Endodermal cell (in vitro differentiated cells): ENCODE measurements around the gene MED13L. TPM values are rescaled to one million over a fixed set of nuclear protein-coding genes. Genes with fewer than 3 reads are reported as not detected.

Experiments
- DNase-seq: peaks from one replicate; pipeline ENCODE4 v3.0.0-alpha.2; 2017
- H3K27ac ChIP-seq: 2 replicates; pipeline ENCODE4 v1.5.1; 2013; ENCODE audit warnings: mild to moderate bottlenecking, low read depth, low read length, moderate library complexity
- H3K27me3 ChIP-seq: 2 replicates; pipeline ENCODE4 v1.6.1; 2013; ENCODE audit warnings: mild to moderate bottlenecking, low read length, moderate library complexity; ENCODE audit not compliant: insufficient read depth, control insufficient read depth, poor library complexity, severe bottlenecking
- H3K36me3 ChIP-seq: 2 replicates; pipeline ENCODE4 v1.7.0; 2013; ENCODE audit warnings: mild to moderate bottlenecking, low read length, moderate library complexity; ENCODE audit not compliant: control insufficient read depth, insufficient read depth
- H3K4me1 ChIP-seq: one replicate; pipeline ENCODE4 v1.7.0; 2013; ENCODE audit warnings: low read length; ENCODE audit not compliant: control insufficient read depth, insufficient read depth
- H3K4me3 ChIP-seq: 2 replicates; pipeline ENCODE4 v1.5.1; 2013; ENCODE audit warnings: mild to moderate bottlenecking, low read length, moderate library complexity
- H3K9ac ChIP-seq: 2 replicates; pipeline ENCODE4 v1.6.1; 2013; ENCODE audit warnings: mild to moderate bottlenecking, low read length, moderate library complexity; ENCODE audit not compliant: poor library complexity, severe bottlenecking; ENCODE audit errors: extremely low read depth
- H3K9me3 ChIP-seq: 2 replicates; pipeline ENCODE4 v1.6.1; 2013; ENCODE audit warnings: mild to moderate bottlenecking, low read length, moderate library complexity; ENCODE audit not compliant: control insufficient read depth
- H3K27ac Mint-ChIP-seq: 2 replicates; pipeline ENCODE4 v1.8.0; 2020; ENCODE audit warnings: mixed read lengths
- H3K27me3 Mint-ChIP-seq: 2 replicates; pipeline ENCODE4 v1.8.0; 2021; ENCODE audit warnings: mild to moderate bottlenecking, mixed read lengths; ENCODE audit not compliant: insufficient read depth
- H3K36me3 Mint-ChIP-seq: 2 replicates; pipeline ENCODE4 v1.8.0; 2020; ENCODE audit warnings: low read depth, mixed read lengths
- H3K4me1 Mint-ChIP-seq: 2 replicates; pipeline ENCODE4 v1.8.0; 2020; ENCODE audit warnings: mixed read lengths
- H3K4me3 Mint-ChIP-seq: 2 replicates; pipeline ENCODE4 v1.8.0; 2020; ENCODE audit warnings: mild to moderate bottlenecking, moderate library complexity, mixed read lengths
- H3K9me3 Mint-ChIP-seq: 2 replicates; pipeline ENCODE4 v1.8.0; 2020; ENCODE audit warnings: mild to moderate bottlenecking, mixed read lengths
- CTCF ChIP-seq: fragments of 200-600 bp; sonication (generic); conservative IDR thresholded peaks from 2 replicates; pipeline ENCODE4 v1.5.0; 2021; ENCODE audit warnings: antibody characterized with exemption, mild to moderate bottlenecking
- WGBS, 2 experiments: methylation state at CpG; one replicate each; pipeline versions ENCODE4 v1.1.5 to v1.1.7; 2013; ENCODE audit warnings: missing lambda C conversion rate in 2 of 2, mixed read lengths in 1 of 2; ENCODE audit not compliant: insufficient coverage in 1 of 2, insufficient read length in 1 of 2; 5-methylcytosine and 5-hydroxymethylcytosine counted together
- total RNA-seq, 2 donors: library from RNA; stranded (reverse); fragmentation: NEBNext Ultra II Directional in 1 of 2; extraction: Animal tissue kit (Norgen Biotek cat#: 25700) in 1 of 2; gene quantifications; 2 replicates in 1 of 2; 3 replicates in 1 of 2; pipeline ENCODE4 v1.2.1, GENCODE V29; 2021

Gene MED13L
- total RNA-seq, 2 donors from 2014 or later: 101 to 111 TPM

GRCh38 chr12:116259800-116260577 is 17.5 kb downstream of the MED13L start:
- DNase-seq: no peak
- no peaks in the 10 kb centered on the region for H3K36me3 Mint-ChIP-seq
- no peaks in the 10 kb centered on the region for H3K9me3 Mint-ChIP-seq
- H3K27ac Mint-ChIP-seq: no peak overlapping the region
- no peaks in the 10 kb centered on the region for H3K27me3 ChIP-seq
- H3K27me3 Mint-ChIP-seq: no peaks in the 10 kb centered on the region
- H3K9ac ChIP-seq: no peak overlapping the region
- WGBS, 2 experiments: 96 to 100% methylated on average over 2 to 8 of the region's 9 CpGs
- peaks cover 13% of the 10 kb centered on the region for H3K4me1 ChIP-seq
- peaks cover 31% of the 10 kb centered on the region for H3K4me1 Mint-ChIP-seq
- no peak overlapping the region for H3K27ac ChIP-seq
- no peak overlapping the region for H3K4me3 ChIP-seq
- H3K9me3 ChIP-seq: no peaks in the 10 kb centered on the region
- H3K4me3 Mint-ChIP-seq: no peak overlapping the region
- TF ChIP-seq CTCF: no peak
- H3K36me3 ChIP-seq: no peaks in the 10 kb centered on the region

- Mint-ChIP-seq H3K4me3 (no peak overlapping the region), H3K9me3 (peaks cover 7% of the 10 kb centered on the region), H3K27ac (no peak overlapping the region), H3K4me1 (peaks cover 17% of the 10 kb centered on the region), H3K27me3 (no peaks in the 10 kb centered on the region), H3K36me3 (peaks cover 6% of the 10 kb centered on the region)
- no peak for DNase-seq
- Histone ChIP-seq H3K36me3 (no peaks in the 10 kb centered on the region), H3K4me1 (peaks cover 4% of the 10 kb centered on the region), H3K9me3 (no peaks in the 10 kb centered on the region), H3K27me3 (no peaks in the 10 kb centered on the region), H3K9ac (no peak overlapping the region), H3K4me3 (no peak overlapping the region), H3K27ac (no peak overlapping the region)
- no peak for TF ChIP-seq CTCF
- WGBS, 2 experiments: 80 to 95% methylated on average over 1 to 3 of the region's 3 CpGs
These were observed 19.7 kb downstream of the MED13L start for GRCh38 chr12:116257826-116258225.

- 90% methylated on average over 3 of the region's 3 CpGs; no CpG with 5 or more reads in 1 of the 2 experiments for WGBS, 2 experiments
- H3K4me1 Mint-ChIP-seq: peaks cover 17% of the 10 kb centered on the region
- H3K36me3 Mint-ChIP-seq: peaks cover 8% of the 10 kb centered on the region
- DNase-seq: no peak
- H3K4me3 ChIP-seq: no peak overlapping the region
- no peak overlapping the region for H3K4me3 Mint-ChIP-seq
- no peak overlapping the region for H3K27ac ChIP-seq
- no peaks in the 10 kb centered on the region for H3K4me1 ChIP-seq
- no peaks in the 10 kb centered on the region for H3K36me3 ChIP-seq
- H3K27me3 ChIP-seq: no peaks in the 10 kb centered on the region
- no peak for TF ChIP-seq CTCF
- H3K9ac ChIP-seq: no peak overlapping the region
- H3K9me3 Mint-ChIP-seq: peaks cover 13% of the 10 kb centered on the region
- H3K27ac Mint-ChIP-seq: peak overlapping the region; percentile 27
- H3K9me3 ChIP-seq: peaks cover 2% of the 10 kb centered on the region
- no peaks in the 10 kb centered on the region for H3K27me3 Mint-ChIP-seq
These were observed 20.3 kb downstream of the MED13L start for GRCh38 chr12:116257215-116257614.
